Fibroblast of villous mesenchyme (primary cell): ENCODE measurements around the gene MACROD2. TPM values are rescaled to one million over a fixed set of nuclear protein-coding genes. Genes with fewer than 3 reads are reported as not detected.
A peak's percentile ranks its signal among the peaks of the same experiment; 100 is the strongest.

Experiments used
- DNase-seq: peaks from one replicate; pipeline ENCODE4 v3.0.0-alpha.2; 2010; ENCODE audit warnings: low read depth
- H3K4me3 ChIP-seq: 2 replicates; pipeline ENCODE4 v1.5.1; 2011; ENCODE audit warnings: low read depth, mild to moderate bottlenecking, low read length
- total RNA-seq: library from RNA; depleted of rRNA; stranded (reverse); fragments of >200 nt; gene quantifications from 2 replicates; pipeline ENCODE4 v1.2.3, GENCODE V29; 2012
- TF ChIP-seq, protein P1 (sequence below): IDR thresholded peaks from 2 replicates; pipeline ENCODE4 v1.5.1; 2012; ENCODE audit warnings: low read depth, mild to moderate bottlenecking, low read length; ENCODE audit not compliant: insufficient read depth

MACROD2 gene
- total RNA-seq, 1 donor, result 1.7 TPM

DNA sequence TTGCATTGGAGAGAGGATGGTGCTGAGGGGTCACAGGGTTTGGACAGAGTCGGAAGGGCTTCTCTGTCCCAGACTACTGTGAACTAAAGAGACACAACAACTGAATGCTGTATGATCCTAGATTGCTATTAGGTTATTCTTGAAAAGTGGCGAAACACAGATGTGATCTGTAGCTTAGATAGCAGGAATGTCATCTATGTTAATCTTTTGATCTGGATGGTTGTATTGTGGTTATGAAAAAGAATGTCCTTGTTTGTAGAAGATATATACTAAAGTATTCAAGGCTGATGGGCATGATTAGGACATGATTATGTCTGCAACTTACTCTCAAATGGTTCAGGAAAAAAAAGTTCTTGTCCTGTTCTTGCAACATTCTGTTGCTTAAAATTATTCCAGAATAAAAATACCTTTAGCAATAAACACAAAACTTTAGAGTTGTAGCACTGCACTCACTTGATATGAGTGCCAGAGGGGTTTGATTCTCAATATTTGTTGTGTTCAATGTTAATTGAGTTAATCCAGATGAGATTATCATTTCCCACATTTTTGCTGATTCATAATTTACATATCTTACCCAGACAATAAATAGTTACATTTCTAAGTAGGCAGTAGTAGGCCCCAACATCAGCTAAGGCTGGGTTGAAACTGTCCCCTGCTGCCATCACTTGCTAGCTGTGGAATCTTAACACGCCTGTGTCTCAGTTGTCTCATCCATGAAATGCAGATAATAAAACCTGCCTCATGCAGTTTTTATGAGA, 1932.8 kb downstream of the MACROD2 start:
- TF ChIP-seq, protein P1, sequence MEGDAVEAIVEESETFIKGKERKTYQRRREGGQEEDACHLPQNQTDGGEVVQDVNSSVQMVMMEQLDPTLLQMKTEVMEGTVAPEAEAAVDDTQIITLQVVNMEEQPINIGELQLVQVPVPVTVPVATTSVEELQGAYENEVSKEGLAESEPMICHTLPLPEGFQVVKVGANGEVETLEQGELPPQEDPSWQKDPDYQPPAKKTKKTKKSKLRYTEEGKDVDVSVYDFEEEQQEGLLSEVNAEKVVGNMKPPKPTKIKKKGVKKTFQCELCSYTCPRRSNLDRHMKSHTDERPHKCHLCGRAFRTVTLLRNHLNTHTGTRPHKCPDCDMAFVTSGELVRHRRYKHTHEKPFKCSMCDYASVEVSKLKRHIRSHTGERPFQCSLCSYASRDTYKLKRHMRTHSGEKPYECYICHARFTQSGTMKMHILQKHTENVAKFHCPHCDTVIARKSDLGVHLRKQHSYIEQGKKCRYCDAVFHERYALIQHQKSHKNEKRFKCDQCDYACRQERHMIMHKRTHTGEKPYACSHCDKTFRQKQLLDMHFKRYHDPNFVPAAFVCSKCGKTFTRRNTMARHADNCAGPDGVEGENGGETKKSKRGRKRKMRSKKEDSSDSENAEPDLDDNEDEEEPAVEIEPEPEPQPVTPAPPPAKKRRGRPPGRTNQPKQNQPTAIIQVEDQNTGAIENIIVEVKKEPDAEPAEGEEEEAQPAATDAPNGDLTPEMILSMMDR, result no peak
- no peak overlapping the region for H3K4me3 ChIP-seq
- DNase-seq, result peak; percentile 19

DNA sequence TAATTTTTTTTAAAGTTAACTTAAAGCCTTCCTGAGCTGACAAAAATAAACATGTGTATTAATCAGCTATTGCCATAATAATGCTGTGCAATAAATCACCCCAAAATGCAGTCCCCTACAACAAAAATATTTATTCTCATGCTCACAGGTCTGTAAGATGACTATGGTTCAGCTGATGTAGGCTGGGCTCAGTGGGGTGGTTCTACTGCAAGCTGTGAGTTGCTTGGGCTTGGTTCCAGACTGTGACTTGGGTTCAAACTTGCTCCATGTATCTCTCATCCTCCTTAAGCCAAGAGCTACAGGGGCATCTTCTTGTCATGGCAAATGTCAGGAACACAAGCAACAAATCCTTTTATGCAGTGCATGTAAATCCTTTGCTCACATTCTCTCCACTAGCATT, 1933.6 kb downstream of the MACROD2 start:
- no peak for DNase-seq
- TF ChIP-seq, protein P1, result no peak
- no peak overlapping the region for H3K4me3 ChIP-seq

DNA sequence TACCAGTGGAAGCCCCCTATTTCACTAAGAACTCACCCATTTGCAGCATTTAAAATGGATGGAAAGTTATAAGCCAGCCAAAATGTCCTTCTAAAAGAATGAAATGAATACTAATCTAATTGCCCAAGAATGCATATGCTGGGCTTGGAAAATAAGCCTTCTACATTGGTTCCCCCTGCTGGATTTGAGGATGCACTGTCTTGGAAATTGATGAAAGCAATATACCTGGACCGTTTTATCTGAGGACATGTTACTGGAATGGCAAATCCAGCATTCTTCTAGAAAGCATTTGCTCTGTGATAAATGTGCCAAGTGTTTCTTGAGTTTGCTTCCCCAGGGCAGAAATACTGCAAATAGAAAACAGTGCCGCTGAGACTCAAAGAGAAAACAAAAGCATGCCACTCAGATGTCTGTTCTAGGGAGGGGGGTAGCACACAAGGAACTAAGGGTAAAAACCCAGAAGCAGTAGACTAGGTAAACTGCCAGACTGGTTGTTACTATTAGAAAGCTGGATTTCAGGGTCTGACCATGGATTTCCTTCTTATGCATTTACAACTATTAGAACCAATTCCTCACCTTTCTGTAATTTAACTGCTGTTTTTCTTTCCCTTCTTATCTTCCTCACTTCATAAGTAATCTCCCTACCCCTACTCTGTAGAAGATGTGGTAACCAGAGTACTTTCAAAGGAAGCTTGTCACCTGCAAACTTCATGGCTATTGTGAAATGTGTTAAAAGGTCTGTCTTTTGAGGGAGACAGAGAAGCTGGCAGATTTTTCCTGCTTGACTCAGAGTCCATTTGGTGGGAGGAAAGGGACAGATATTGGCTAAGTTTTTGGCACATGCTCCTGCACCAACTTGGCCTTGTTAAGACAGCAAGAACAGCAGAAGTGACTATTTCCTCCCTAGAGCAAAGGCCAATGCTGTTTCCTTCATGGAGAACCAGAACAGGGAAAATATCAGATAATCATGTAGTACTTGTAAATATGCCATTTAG, 1935.3 kb downstream of the MACROD2 start:
- no peak overlapping the region for H3K4me3 ChIP-seq
- DNase-seq, result peak; percentile 32
- TF ChIP-seq, protein P1, result peak; percentile 55

DNA sequence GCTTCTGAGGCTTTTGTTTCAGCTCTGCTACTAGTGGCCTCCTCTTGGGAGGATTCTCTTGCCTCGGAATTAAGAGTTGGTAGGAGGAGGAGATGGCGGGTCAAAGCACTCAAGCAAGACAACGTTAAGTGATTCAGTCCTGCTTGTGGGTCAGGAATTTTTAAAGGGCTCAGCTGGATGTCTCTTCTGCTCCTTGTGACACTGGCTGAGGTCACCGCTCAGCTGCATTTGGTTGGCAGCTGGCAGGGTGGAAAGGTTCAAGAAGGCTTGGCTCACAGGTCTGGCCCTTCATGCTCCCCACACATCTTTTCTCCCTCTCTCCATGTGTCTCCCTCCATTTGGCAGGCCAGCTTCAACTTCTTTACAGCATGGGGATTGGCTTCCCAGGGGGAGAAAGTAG, 1936.6 kb downstream of the MACROD2 start:
- TF ChIP-seq, protein P1, result no peak
- no peak overlapping the region for H3K4me3 ChIP-seq
- no peak for DNase-seq

DNA sequence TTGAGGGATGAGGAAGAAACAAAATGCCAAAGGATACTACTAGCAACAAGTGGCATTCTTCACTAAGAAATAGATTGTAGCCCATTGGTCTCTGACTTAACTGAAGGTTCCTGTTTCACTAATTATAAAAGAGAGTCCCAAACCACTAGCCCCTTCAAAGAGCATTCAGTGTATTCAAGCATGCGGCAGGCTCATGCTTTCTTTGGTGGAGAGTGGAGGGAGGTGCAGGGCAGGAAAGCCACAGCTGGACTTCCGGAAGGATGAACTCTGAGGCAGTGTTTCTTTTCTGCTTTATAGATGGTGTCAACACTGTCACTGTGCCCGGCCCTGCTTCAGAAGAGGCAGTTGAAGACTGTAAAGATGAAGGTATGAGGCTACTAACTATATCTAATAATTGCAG, 1941.9 kb downstream of the MACROD2 start:
- TF ChIP-seq, protein P1, result no peak
- H3K4me3 ChIP-seq, result no peak overlapping the region
- no peak for DNase-seq

DNA sequence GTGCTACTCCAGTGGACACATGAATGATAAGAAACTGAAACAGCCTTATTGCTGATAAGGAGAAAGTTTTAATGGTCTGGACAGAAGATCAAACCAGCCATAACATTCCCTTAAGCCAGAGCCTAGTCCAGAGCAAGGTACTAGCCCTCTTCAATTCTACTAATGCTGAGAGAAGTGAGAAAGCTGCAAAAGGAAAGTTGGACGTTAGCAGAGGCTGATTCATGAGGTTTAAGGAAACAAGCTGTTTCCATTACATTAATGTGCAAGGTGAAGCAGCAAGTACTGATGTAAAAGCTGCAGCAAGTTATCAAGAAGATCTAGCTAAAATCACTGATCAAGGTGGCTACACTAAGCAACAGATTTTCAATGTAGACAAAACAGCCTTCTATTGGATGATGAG, 1943.5 kb downstream of the MACROD2 start:
- no peak for DNase-seq
- H3K4me3 ChIP-seq, result no peak overlapping the region
- TF ChIP-seq, protein P1, result no peak
